Activated CD4-positive, alpha-beta T cell treated with anti-CD3 and anti-CD28 coated beads for 48 hours (primary cell): ENCODE results near the gene FGF1.

ENCODE experiments used
- DNase-seq: peaks from one replicate; pipeline ENCODE4 v3.0.0-alpha.2; 2020

FGF1 gene

GRCh38 chr5:142694092-142694856 is 8.4 kb upstream of the FGF1 start:
- no peak for DNase-seq

GRCh38 chr5:142692321-142692894 is 6.5 kb upstream of the FGF1 start:
- DNase-seq: no peak

GRCh38 chr5:142690667-142691066 is 4.8 kb upstream of the FGF1 start:
- no peak for DNase-seq

GRCh38 chr5:142689081-142689480 is 3.2 kb upstream of the FGF1 start:
- DNase-seq: no peak

DNA sequence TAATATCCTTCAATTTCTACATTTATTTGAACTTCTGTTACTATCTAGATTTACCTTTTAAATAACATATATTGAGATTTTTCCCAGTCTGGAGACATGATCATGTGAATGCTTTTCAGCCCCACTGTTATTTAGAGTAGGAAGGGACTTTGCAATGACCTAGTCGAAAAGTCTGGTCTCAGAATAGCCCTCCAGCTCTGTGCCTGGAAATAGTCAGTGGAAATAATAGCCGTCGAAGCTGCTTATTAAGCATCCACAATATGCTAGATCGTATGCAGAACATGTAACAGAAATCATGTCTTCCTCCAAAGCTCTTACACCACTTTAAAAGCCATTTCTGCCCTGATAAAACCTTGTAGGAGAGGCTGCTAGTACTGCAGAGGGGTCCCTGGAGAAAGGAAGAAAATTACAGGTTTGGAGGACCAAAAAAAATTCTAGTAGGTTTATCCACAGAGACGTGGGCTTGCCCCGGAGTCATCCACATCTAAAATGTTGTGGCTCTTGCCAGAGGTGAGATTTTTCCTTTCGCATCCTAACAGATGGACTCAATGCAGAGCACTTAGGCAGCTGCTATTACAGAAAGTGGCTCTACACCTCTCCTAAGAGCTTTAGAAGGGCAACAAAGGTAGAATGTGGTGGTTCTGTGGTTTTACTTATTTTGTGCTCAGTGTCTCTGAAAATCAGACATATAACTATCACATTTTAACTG is 2.5 kb upstream of the FGF1 start:
- DNase-seq: no peak

DNA sequence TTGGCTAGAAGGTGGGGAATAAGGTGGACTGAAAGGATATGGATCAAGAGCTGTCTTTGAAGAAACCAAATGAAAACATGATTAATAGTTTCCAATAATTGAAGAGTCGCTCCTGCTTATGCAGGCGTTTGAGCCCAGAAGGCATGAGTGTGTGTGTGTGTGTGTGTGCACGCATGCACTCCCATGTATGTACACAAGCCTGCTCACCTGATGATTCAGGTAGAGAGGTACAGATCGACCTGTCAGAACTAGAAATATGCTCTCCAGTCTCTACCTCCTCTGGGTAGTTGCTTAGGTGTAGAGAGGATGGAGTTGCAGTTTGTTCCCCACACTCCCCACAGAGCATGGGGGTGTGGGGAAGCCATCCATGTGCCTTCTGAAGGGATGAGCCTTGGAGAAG is 1.1 kb upstream of the FGF1 start:
- no peak for DNase-seq

DNA sequence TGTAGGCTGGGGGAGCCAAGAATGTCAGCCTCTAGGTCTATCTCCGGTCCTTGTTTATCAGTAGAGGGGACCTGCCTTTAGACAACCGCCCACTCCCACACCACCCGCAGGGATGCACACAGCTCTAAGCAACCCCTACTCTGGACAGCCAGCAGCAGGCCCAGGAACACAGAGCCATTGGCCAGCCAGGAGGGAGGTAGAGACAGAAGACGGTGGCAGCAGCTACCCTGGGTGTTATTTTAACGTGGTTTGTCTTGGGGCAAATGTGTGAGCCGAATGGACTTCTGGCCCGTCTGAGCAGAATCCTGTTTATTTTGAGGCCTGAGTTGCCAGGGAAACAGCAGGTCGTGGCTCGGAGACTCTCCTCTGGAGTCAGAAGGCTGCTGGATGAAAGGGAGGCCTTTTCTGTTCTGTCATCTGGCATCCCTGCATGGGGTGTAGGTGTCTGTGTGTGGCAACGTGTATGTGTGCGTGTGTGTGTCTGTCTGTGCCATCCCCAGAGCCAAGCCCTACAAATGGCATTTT is 382 bp upstream of the FGF1 start:
- DNase-seq: no peak

DNA sequence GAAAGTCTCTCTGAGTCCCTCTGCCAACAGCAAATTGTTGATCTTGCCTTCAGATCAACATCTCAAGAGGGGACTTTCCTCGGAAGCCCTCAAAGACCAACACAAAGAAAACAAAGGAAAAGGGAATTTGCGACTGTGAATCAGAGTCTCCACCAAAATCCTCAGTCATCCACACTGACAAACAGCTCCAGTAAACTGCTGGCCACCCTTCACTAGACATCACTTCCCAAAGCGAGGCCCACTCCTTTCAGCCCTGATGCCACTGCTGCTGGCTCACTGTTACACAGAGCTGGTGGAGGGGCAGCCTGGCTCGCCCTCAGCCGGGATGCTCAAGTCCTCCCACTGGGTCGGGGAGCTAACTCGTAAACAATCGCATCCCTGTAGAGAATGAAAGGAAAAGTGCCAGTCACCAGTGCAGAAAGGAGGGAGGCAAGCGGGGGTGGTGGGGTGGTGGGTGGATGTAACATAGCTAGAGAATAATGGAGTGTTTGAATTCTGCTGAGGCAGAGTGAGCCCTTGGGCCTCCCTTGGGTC is 1.3 kb downstream of the FGF1 start:
- no peak for DNase-seq

GRCh38 chr5:142683881-142684505 is 1.9 kb downstream of the FGF1 start:
- no peak for DNase-seq

- no peak for DNase-seq
Observed at GRCh38 chr5:142683116-142683515, 2.8 kb downstream of the FGF1 start.

GRCh38 chr5:142680605-142681259 is 5.2 kb downstream of the FGF1 start:
- DNase-seq: no peak

GRCh38 chr5:142679744-142680143 is 6.1 kb downstream of the FGF1 start:
- DNase-seq: no peak

DNA sequence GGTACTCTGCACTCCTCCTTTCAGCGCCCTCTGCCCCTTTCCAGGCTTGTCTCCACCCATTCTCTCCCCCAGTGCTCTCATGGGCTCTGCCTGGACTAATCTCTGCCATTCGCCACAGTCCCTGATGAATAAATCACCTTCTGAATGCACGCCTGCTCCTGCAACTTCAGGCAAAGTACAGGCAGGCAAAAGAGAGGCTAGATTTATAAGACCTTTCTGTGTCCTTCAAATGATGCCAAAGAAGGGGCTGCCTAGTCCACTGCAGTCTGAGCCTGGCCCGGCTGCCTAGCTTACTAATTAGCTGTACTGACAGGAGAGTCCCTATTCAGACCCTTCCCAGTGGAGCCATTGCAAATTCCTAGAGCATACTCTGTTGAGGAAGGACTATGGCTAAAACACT is 7.4 kb downstream of the FGF1 start:
- no peak for DNase-seq

DNA sequence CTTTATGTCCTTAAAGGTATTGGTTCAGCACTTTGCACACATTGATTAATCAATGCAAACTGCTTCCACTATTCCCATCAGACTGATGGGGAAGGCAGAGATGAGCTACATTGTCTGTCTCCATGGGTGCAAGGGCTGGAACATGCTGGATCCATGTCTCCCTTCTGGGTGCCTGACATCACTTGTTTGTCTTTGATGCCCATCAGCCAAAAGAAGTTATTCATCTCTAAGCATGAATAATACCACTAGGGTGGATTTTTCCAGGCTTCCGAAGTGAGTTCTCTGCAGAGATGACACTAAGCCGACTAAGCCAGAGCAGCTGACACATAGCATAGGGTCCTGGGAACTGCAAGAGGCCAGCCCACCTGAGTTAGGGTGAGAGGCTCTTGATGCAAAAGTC is 8.7 kb downstream of the FGF1 start:
- no peak for DNase-seq

GRCh38 chr5:142676318-142676717 is 9.6 kb downstream of the FGF1 start:
- DNase-seq: no peak

- no peak for DNase-seq
Observed at GRCh38 chr5:142674531-142675469, 11.1 kb downstream of the FGF1 start.

DNA sequence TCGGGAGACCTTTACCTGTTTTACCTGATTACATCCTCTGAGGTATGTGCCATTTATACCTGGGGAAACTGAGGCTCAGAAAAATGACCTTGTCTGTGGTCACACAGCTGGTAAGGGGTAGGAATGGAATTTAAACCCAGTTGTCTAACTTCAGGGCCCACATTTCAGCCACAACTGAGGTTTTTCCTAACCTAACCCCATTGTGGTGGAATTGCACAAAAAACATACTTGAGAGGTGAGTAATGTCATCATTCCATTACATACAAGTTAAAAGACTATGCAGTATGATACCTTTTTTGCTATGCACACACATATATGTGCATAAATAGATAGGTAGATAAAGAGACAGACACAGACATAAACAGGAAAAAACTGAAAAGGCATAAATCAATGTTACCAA is 14.1 kb downstream of the FGF1 start:
- no peak for DNase-seq

GRCh38 chr5:142671266-142671665 is 14.6 kb downstream of the FGF1 start:
- no peak for DNase-seq

- no peak for DNase-seq
Observed at GRCh38 chr5:142670804-142671203, 15.1 kb downstream of the FGF1 start.

GRCh38 chr5:142669477-142669876 is 16.4 kb downstream of the FGF1 start:
- no peak for DNase-seq

DNA sequence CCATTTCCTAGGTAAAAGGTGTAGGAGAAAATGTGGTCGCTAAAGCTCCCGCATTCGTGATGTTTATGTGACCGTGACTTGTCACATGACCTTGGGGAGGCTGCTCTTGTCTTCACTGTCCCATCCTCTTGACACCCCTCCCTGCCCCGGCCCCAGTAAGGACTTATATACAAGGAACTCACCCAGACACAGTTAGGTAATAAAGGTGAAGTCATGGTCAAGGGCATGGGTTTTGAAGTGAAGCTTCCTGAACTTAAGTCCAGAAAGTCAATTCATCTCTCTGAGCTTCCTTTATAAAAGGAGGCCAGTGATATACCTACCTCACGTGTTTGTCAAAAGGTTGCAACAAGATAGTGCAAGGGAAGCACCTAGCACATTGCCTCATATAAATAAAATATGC is 17.6 kb downstream of the FGF1 start:
- DNase-seq: no peak

- DNase-seq: no peak
Observed at GRCh38 chr5:142667831-142668230, 18.1 kb downstream of the FGF1 start.
